Measurements from ENCODE around the gene SSRP1. TPM values are rescaled to one million over a fixed set of nuclear protein-coding genes. Genes with fewer than 3 reads are reported as not detected.
A peak's percentile ranks its signal among the peaks of the same experiment; 100 is the strongest.

SSRP1 gene
- total RNA-seq, 1 donor from 2014 or later: 62.2 TPM

DNA sequence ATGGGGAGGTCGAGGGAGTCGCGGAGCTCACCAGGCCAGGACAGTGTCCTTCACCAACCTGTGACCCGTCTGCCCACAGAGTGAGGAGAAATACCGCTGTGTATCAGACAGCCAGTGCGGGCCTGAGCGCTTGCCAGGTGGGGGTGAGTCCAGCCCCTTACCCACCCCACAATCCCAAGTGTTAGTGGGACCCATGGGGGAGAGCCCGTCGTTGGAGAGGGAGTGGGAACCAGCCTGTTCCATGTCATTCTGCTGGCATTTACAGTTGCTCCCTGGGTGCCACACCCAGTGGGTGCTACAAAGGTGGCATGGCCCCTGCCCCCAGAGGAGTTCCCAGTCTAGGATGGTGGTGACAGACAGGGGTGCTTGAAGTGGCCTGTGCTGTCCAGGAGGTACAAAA is 11.6 kb upstream of the SSRP1 start:
- TF ChIP-seq, protein P1, sequence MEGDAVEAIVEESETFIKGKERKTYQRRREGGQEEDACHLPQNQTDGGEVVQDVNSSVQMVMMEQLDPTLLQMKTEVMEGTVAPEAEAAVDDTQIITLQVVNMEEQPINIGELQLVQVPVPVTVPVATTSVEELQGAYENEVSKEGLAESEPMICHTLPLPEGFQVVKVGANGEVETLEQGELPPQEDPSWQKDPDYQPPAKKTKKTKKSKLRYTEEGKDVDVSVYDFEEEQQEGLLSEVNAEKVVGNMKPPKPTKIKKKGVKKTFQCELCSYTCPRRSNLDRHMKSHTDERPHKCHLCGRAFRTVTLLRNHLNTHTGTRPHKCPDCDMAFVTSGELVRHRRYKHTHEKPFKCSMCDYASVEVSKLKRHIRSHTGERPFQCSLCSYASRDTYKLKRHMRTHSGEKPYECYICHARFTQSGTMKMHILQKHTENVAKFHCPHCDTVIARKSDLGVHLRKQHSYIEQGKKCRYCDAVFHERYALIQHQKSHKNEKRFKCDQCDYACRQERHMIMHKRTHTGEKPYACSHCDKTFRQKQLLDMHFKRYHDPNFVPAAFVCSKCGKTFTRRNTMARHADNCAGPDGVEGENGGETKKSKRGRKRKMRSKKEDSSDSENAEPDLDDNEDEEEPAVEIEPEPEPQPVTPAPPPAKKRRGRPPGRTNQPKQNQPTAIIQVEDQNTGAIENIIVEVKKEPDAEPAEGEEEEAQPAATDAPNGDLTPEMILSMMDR (IDR thresholded peaks at IDR 0.05): no peak
- no peak for DNase-seq
- no peaks in the 10 kb centered on the region for H3K9me3 ChIP-seq
- peaks cover 9% of the 10 kb centered on the region for H3K4me1 ChIP-seq
- no peaks in the 10 kb centered on the region for H3K27me3 ChIP-seq (ENCODE audit: low read depth)
- no peak for ATAC-seq
- H3K4me3 ChIP-seq: no peak overlapping the region
- H3K36me3 ChIP-seq: no peaks in the 10 kb centered on the region
- intact Hi-C loops (cut with DNase I): no loop called here
- no peak overlapping the region for H3K27ac ChIP-seq

DNA sequence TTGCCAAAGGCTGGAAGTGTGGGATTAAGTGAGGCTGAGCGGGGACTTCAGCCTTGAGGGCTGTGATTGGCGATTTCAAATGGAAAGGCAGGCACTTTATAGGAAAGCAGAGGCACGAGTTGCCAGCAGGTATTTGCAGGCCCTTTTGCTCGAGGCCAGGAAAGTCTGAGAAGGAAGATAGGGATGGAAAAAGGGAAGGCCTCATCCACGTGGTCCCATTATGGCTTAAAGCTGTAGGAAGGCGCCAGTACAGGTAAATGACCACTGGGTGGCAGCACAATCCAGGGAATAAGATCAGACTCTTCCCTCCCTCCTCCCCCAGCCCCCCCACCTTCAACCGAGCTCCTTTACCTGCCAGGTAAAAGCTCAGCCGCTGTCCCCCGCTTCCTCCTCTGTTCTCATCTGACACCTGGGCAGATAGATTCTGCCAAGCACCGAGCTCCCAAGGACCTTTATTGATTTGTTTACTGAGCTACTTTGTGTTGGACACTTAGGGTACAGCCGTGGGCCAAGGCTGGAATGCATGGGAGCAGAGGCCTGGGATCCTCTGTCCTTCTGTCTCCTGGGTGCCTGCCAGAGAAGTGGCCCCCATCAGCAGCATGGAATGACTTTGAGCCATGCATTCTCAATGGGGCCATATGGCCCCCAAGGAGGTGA is 10.0 kb upstream of the SSRP1 start:
- Histone ChIP-seq H3K27me3 (ENCODE audit: low read depth) (no peaks in the 10 kb centered on the region), H3K36me3 (no peaks in the 10 kb centered on the region), H3K4me1 (peaks cover 9% of the 10 kb centered on the region), H3K27ac (no peak overlapping the region), H3K4me3 (no peak overlapping the region), H3K9me3 (no peaks in the 10 kb centered on the region)
- TF ChIP-seq, protein P1 (IDR thresholded peaks at IDR 0.05): peak; percentile 86
- ATAC-seq (peak; percentile 84 to 85), DNase-seq (peak; percentile 76)
- intact Hi-C loops (cut with DNase I): no loop called here

DNA sequence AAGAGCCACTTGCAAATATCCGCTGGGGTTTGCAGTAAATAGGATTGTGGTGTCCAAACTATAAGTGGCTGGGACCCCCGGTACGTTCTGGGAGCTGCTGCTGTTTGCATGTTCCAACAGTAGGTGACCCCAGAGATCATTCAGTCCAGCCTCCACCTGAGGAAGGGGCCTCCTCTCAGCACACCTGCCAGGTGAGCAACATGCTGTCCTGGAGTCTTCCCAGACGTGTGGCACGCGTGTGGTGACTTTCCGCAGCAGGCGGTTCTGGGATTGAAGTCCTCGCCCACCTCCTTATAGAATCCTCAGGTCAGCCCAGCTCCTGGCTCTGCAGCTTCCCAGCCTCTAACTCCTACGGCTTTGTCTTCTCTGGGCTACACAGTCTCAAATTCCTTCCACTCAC is 9.1 kb upstream of the SSRP1 start:
- intact Hi-C loops (cut with DNase I): no loop called here
- ATAC-seq (no peak), DNase-seq (no peak)
- Histone ChIP-seq H3K9me3 (no peaks in the 10 kb centered on the region), H3K27ac (no peak overlapping the region), H3K36me3 (no peaks in the 10 kb centered on the region), H3K4me3 (no peak overlapping the region), H3K4me1 (peaks cover 5% of the 10 kb centered on the region), H3K27me3 (ENCODE audit: low read depth) (no peaks in the 10 kb centered on the region)
- TF ChIP-seq, protein P1 (IDR thresholded peaks at IDR 0.05): no peak

DNA sequence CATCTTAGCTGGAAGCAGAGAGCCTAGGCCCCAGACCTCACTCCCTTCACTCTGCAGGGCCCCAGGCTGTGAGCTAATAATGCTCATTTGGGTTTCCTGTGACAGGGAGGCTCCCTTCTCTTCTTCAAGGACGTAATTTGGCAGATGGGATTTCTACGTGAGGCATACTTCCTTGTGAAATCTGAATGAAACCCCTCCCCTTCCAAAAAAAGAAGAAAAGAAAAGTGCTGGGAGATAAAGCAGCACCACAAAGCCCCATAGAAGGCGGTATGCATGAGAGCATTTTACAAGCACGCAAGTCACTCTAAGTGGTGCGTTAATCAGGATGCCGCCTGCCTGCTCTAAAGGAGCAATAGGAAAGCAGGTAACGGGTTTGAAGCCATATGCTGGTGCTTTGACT is 8.1 kb upstream of the SSRP1 start:
- DNase-seq (no peak), ATAC-seq (no peak)
- intact Hi-C loops (cut with DNase I): no loop called here
- no peaks in the 10 kb centered on the region for H3K4me1 ChIP-seq
- TF ChIP-seq, protein P1 (IDR thresholded peaks at IDR 0.05): no peak
- H3K27me3 ChIP-seq (ENCODE audit: low read depth): no peaks in the 10 kb centered on the region
- H3K4me3 ChIP-seq: no peak overlapping the region
- no peak overlapping the region for H3K27ac ChIP-seq
- H3K9me3 ChIP-seq: no peaks in the 10 kb centered on the region
- H3K36me3 ChIP-seq: no peaks in the 10 kb centered on the region

DNA sequence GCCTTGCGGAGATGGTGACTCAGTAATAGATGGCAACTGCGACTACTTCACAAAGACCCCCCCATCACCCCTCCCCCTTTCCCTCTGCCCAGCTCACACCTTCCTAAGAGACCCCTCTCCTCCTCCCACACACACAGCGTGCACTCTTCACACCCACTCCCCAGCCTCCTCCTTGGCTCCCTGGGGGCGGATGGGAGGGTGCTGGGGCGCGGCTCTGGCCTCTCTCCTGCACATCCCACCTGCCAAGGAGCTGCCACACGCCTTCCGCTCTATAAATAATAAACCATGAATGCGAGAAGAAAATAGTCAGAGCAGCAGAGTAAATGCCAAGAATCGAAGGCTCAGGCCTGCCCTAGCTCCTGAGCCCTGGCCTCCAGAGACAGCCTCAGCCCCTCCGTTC is 7.0 kb upstream of the SSRP1 start:
- Histone ChIP-seq H3K9me3 (no peaks in the 10 kb centered on the region), H3K4me3 (no peak overlapping the region), H3K27me3 (ENCODE audit: low read depth) (no peaks in the 10 kb centered on the region), H3K27ac (no peak overlapping the region), H3K36me3 (no peaks in the 10 kb centered on the region), H3K4me1 (no peaks in the 10 kb centered on the region)
- no peak for ATAC-seq
- TF ChIP-seq, protein P1 (IDR thresholded peaks at IDR 0.05): no peak
- DNase-seq: no peak
- intact Hi-C loops (cut with DNase I): no loop called here
